ENCODE data around the gene HCN4.
"Not testable (repeated sequence)": the region's sequence is repeated elsewhere in the genome, so short reads cannot be mapped to it uniquely, and the experiment has no call there.

The HCN4 gene

DNA sequence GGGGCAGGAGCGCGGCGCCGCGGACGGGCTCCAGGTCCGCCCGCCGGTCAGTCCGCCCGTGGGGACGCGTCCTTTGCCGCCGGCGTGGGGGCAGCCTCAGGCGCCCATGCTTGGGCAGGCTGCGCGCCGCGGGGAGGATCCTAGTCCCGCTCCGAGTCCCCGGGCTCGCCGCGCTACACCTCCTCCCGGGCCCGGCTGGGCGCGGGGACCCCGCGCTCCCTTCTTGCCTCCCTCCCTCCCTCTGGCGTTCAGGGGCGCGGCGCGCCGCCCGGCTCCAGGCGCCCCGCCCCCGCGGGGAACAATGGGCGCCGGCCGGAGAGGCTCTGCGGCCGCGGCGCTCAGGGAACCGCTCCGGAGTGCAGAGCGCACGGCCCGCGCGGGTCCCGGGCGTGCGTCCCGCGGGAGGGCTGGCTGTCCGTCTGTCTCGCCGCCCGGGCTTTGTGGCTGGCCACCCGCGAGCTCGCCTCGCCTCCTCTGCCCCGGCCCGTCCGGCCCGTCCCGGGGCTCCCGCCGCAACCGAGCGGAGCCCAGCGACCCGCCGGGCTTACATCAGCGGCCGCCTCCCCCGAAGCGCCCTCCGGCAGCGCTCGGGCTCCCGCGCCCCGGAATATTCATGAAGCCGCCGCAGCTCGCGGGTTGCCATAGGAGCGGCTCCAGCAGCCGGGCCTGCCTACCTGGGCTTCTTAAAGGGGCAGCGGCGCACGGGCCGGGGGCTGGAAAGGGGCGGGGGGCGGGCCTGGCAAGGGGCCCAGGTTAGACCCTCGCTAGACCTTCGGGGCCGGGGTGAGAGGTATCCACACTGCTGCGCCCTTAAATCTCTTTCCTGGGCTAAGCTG is at the start of gene HCN4:
TSS of gene HCN4 (minus strand) at position 658 of the 836 bp plus-strand sequence. CDS start 688 bp downstream, outside the sequence.
- no peak for DNase-seq (ENCODE audit: low read depth)

DNA sequence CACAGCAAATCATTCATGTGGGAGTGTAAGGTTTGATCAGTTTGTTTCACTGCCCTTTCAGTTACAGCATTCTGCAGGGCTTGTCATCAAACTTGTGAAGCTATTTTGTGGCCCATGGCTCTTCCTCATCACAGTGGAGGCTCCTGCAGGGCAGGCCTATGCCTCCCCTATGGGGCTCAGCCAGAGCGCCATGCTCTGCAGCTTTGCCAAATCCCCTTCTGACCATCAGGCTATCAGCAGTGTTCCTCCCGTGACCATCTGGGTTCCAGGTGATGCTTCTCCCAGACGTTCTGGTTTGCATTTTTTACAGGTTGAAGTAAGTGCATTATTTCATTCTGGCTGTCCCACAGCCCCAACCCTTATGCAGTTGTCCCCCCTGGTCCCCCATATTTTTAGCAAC is 46.1 kb upstream of the HCN4 start:
- no peak for DNase-seq (ENCODE audit: low read depth)

DNA sequence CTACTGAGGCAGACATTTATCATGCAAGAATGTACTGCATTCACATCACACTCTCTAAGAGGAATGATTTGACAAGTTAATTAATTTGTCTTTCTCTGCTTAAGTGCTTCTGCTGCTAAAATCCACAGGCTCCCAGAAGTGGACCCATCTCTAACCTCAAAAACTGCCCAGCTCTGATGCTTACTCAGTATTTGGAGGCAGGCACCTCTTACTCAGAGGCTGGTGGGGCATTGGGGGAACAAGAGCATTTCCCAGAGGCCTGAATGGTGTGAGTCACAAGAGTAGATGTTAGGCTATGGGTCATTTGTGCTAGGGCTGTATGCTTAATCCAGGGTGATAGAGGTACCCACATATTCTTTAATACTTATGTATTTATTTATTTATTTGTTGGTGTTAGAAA is 34.4 kb upstream of the HCN4 start:
- DNase-seq (ENCODE audit: low read depth), result no peak

DNA sequence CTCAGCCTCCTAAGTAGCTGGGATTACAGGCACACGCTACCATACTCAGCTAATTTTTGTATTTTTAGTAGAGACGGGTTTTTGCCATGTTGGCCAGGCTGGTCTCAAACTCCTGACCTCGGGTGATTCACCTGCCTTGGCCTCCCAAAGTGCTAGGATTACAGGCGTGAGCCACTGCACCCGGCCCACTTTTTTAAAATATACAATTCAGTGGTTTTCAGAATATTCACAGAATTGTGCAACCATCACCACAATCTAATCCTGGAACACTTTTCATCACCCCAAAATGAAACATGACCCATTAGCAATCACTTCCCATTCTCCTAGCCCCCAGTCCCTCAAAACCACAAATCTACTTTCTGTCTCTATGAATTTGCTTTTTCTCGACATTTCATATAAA is 31.5 kb upstream of the HCN4 start:
- DNase-seq (ENCODE audit: low read depth), result not testable (repeated sequence)

DNA sequence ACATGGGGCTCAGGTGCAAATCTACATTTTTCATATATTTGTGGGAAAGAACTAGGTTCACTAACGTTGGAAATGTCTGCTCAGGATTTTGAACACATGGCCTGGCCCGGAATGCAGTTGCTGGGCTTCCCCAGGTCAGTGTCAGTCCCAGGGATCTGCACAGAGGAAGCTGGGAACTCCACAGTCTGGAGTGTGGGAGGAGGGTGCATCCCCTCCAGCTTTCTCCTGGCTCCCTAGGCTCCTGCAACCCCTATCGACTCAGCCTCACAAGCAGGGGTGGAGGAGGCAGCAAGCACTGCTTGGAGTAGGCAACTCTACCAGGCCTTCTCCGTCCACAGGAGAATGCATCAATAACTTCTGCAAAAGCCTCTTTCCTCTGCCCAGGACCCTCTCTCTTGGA is 30.1 kb upstream of the HCN4 start:
- no peak for DNase-seq (ENCODE audit: low read depth)

DNA sequence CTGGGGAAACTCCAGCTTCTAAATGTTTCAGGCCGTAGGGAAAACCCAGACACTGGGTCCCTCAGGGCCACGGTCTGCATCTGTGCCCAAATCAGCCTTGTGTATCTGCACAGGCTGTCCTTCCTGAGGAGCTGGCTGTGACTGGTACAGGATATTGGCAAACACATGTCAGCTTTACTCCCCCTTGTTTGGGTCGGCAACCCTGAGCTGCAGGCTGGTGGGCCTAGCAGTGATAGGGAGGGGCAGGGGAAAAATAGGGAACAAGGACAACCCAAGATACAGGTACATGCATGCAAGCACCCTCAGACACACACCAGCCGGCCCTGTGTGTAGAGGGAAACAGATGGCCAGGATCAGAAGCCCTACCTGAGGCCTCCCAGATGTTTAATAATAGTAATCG is 28.7 kb upstream of the HCN4 start:
- DNase-seq (ENCODE audit: low read depth), result no peak

DNA sequence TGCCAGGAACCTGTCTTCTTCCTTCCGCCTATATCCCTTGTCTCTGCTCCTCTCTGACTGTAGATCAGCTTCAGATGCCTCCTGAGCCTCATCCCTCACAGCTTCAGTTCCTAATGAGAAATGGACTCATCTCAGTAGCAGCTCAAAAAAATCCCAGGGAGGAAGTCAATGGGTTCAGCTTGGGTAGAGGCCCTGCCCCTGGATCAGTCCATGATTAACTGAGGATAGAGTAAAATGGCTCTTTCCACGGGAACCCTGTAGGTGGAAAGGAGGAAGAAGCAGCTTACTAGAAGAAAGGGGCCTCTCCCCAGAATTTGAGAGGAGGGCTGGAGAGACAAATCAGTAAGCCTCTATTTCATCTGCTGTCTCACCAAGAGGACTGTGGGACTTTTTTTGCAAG is 26.9 kb upstream of the HCN4 start:
- DNase-seq (ENCODE audit: low read depth), result no peak

DNA sequence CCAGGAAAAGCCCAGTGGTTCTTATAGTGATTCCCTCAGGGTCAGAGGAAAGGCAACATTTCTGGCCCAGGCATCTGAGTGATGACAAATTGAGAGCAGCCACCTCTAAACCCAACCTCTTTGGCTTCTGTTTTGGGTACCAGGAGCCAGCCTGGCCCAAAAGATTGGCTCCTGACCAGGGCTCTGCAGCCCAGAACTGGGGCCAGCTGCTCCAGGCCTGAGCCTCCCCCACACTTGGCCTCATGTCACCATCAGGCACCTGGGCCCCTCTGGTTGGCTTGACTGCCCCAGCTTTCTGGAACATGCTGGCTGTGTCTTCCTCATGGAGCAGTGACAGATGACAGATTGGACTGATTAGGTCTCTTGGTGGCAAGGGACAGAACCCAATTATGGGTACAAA is 26.0 kb upstream of the HCN4 start:
- DNase-seq (ENCODE audit: low read depth), result no peak

DNA sequence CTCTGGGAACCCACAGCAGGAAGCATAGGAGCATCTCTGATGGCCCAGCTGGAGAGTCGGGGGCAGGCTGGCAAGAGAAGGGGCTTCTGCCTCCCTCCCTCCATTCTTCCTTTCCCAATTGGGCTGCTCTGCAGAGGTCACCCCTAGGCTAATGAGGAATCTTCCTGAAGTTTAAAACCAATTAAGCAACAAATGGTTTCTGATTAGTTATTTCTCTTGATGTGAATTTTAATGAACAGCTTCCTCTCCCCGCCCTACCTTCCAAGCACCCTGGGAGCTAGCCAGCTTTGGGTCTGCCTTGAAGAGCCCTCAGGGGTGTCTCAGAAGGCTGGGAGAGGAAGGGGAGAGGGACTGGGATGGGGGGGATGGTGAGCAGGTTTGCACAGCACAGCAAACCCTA is 24.6 kb upstream of the HCN4 start:
- no peak for DNase-seq (ENCODE audit: low read depth)

DNA sequence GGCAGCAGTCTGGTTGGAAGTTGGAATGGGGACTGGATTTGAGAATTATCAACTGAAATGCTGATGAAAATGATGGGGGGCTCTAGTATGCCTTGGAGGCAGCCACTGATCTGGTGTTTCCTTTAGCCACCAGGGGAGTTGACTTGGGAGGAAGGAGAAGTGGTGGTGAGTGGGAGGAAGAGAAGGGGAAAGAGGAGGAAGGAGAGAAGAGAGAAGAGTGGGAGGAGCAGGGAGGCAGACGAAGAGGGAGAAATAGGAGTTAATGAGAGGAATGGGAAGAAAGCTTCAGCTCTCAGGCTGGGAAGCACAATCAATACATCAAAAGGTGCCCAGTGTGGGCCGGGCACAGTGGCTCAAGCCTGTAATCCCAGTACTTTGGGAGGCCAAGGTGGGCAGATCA is 23.3 kb upstream of the HCN4 start:
- no peak for DNase-seq (ENCODE audit: low read depth)

DNA sequence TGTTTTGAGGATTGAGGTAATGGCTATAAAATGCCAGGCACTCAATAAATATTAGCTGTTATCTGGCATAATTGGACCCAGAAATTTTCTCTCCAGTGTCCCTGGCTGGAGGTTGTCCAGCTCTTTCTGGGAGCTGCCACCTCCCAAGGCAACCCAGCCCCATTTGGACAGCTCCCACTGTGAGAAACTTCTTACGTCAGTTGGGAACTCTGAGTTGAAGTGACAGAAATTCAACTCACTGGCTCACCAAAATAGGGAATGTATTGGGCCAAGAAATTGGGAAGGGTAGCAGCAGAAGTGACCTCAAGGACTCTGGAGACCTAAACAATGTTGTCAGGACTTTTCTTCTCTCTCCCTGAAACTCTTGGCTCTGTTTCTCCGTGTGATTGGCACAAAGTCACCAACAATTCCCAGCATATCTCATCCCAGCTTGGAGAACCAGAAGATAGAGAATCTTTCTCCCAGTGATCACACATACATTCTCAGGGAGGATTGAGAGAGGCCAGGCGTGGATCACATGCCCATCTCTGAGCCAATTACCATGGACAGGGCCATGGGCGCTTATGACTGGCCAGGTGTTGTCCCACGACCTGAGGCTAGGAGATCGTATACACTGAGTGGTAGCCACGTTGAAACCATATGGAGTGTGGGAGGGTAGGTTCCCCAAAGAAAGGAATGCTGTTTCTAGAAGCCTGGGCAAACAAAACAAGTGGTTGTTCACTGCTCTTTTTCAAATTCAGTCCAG is 22.5 kb upstream of the HCN4 start:
- DNase-seq (ENCODE audit: low read depth), result no peak

DNA sequence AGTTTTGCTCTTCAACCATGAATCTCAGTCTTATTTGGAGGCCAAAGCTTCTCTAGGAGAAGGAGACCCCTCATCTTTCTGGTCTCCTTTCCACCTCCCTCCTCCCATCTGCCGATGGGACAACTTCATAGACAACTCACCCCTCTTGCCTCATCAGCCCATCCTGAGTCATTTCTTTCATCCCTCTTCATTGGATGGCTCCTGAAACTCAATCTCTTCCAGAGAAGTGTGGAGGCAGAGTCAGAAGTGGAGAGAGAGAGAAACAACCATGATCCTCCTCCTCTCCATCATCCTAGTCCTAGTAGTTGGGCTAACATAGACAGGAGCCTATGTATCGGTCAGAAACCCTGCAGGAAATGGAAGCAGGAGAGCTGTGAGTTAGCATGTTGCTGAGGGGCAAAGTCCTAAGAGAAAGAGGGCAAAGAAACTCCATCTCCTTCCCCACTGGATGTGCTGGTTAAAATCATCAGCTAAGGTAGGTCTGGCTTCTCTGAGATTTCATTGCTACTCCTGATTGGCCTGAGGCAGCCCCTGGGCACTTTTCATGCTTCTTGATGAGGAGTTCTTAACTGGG is 21.3 kb upstream of the HCN4 start:
- no peak for DNase-seq (ENCODE audit: low read depth)

DNA sequence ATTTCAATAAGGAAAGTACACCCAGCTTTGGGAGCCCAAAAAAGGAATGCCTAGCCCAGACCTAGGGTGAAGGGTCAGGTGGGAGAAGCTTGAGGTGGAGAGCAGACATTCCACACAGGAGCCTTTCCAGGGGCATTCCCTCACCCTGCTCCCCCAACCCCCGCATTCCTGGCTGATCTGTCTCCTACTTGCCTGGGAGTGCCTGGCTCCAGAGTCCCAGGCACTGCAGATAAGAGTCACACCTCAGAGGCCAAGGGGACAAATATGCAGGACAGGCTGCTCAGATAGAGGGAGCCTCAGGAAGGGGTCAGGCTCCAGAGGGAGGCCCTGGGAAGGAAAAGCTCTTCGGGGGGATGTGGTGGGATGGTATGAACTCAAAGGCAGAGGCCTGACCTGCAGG is 20.8 kb upstream of the HCN4 start:
- no peak for DNase-seq (ENCODE audit: low read depth)

DNA sequence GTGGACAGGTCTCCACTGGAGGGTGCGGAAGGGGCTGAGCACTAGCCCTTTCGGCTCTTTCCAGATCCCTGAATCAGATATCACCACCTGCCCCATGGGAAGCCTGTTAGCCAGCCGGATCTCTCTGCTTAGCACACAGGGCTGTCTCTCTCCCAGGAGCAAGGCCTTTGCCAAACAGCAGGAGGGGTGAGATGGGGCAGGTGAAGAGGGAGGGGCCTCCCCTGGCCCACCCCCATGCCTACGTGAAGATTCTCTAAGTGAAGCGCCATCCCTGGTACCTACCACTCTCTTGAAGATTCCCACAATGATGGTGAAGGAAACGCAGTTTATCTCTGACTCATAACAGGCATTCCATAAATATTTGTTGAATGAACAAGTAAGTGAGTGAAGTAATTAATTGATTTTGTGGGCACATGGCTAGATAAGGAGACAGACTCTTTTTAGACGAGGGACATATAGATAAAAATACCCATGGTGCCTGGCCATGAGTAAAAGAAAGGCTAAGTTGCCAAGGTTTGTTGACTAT is 19.6 kb upstream of the HCN4 start:
- DNase-seq (ENCODE audit: low read depth), result no peak

DNA sequence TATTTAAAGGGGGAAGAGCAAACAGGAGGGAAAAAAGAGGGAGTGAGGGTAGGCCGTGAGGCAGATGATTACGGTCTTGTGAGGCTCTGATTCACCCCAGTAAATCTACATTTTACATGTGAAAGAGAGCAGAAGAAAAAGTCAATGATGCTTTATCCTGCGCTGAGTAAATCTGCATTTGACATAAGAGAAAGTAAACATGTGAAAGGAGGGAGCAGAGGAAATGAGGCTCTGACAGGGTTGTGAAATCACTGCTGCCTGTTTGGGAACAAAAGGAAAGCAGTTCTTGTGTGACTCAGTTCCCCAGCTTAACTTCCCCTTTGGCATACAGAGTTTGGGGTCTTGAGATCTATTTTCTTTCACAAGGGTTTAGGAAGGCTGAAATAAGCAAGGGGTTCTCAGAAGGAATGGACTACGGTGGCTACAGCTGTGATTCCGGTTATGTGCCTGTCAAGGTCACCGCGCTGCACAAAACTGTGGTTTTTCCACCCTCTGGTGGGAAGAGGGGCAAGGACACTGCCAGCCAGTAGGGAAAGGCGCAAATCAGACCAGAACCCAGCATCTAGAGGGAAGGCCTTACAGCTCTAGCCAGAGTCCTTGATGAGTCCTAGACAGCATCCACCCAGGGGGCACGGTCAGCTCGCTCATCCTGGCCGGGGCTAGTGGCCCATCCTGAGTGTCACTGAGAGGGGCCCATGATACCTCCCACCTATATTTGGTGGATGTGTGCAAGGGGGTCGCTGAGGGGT is 18.9 kb upstream of the HCN4 start:
- peak; percentile 9 for DNase-seq (ENCODE audit: low read depth)

DNA sequence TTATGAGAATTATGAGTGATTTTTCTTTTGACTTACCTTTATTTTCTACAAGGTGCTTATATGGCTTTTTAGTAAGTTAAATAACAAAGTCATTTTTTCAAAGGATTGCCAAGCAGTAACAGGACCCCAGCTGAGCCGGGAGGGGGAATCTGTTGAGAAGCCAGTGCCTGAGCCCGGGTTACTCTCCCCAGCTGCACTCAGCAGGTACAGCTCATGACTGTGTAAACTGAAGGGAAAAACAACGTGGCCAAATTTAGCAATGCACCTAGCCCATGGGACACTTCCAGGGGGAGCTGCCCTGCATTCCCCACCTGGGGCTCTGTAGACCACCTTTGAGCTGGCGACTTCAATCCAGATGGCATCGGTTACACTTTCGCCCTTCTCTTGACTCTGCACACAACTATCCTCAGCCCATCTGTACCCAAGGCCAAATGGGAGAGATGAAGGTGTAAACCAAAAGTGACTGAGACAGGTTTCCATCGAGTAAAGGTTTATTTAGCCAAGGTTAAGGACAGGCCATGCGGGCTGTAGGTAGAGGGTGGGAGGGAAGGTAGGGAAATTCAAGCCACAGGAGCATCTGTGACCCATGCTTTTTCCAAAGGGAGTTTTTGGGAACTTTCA is 18.2 kb upstream of the HCN4 start:
- DNase-seq (ENCODE audit: low read depth), result no peak

DNA sequence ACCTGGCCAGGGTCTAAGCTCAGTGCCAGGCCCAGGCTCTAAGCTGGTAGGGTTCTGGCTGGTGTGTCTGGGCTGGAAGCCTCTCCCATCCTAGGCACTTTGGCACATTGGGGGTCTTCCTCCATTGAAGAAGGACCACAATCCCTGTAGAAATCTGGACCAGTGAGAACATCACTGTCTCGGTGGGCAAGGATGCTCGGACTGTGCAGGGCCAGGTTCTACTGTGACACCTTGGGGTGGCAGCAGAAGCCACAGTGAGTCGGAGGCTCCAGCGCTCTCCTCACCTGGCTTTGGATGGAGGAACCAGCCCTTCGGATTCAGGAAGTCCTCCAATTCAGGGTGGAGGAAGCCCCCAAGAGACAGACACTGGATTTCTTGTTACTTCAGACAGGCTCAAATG is 17.5 kb upstream of the HCN4 start:
- no peak for DNase-seq (ENCODE audit: low read depth)

DNA sequence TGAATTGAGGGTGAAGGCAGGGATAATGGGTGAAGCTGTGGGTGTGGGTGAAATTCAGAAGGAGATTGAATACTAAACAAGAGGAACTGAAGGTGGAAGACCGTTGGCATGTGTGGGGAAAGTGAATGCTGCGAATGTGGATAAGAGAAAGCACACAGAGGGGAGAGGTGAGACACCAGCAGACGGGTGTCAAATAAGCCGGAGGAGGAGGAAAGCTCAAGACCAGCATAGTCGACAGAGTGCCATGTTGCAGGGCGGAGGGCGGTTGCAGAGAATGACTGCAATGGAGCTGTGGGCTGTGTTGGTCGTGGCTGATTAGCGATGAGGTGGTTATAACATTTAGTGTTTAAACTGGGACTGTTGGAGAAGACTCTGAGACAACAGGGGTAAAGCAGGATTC is 16.4 kb upstream of the HCN4 start:
- no peak for DNase-seq (ENCODE audit: low read depth)

DNA sequence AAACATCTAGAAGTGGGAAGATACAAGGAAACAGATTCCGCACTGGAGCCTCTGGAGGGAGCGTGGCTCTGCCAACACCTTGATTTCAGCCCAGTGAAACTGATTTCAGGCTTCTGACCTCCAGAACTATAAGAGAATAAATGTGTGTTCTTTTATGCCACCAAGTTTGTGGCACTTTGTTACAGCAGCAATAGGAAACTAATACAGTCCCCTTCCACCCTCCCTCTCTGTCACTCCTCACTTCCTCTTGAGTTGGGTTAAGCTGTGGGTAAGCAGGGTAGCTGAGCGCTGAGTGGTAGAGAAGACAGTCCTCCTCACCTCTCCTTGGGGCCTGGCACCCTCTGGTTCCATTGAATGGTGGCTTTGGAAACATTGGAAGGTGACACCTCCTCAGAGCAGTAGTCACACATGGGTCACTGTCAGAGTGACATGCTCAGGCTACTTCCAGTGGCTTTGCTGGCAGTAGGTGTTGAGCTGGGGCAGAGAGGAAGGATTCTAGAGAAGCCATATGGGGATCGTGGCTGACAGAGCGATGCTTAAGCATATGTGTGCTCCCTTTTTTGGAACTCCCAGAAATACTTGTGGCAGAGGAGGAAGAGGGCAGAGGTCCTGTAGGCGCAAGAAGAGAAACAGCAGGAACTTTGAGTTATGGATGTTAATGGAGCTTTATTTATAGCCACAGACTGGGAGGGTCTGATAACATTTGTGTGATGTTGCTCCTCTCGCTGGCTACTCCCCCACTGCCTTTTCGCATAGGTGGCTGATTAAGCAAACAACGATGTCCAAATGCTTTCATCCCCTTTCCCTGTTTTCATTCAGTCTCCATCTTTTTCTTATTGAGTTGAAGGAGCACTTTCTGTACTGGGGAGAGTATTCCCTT is 14.8 kb upstream of the HCN4 start:
- no peak for DNase-seq (ENCODE audit: low read depth)

DNA sequence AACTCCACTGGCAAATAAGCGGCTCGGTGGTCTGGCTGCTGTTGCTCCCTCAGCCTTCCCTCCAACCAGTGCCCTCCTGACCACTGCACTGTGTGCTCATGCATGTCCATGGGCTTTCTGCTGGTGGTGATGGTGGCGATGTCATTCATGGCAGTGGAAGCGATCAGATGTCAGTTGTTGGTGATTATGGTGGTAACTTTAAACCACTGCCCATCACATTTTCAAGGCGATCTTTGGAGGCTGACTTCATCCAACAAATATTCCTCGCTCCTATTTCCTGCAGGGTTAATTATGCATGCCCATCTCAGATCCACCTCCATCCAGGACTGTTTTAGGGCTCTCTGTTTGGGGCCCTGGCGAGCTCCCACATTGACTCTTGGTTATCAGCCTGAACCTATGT is 13.4 kb upstream of the HCN4 start:
- DNase-seq (ENCODE audit: low read depth), result no peak

DNA sequence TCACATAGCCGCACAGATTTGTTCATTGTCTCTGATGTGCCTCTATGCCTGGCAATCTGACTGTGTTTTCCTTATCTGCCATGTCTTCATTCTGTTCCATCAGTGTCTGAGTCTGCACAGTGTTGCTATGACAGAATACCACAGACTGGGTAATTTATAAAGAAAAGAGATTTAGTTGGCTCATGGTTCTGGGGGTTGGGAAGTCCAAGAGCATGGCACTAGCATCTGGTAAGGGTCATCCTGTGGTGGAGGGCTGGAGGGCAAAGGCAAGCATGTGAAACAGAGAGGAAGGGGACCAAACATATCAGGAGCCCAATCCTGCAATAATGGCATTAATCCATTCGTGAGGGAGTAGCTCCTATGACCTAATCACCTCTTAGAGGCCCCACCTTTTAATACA is 11.9 kb upstream of the HCN4 start:
- no peak for DNase-seq (ENCODE audit: low read depth)

Measured in fibroblast of gingiva (primary cell).